ENCODE data around the gene CARD14. TPM values are rescaled to one million over a fixed set of nuclear protein-coding genes. Genes with fewer than 3 reads are reported as not detected.
"Not testable (repeated sequence)": the region's sequence is repeated elsewhere in the genome, so short reads cannot be mapped to it uniquely, and the experiment has no call there.

Gene CARD14
- total RNA-seq, 1 experiment from 2014 or later: 0.62 TPM

DNA sequence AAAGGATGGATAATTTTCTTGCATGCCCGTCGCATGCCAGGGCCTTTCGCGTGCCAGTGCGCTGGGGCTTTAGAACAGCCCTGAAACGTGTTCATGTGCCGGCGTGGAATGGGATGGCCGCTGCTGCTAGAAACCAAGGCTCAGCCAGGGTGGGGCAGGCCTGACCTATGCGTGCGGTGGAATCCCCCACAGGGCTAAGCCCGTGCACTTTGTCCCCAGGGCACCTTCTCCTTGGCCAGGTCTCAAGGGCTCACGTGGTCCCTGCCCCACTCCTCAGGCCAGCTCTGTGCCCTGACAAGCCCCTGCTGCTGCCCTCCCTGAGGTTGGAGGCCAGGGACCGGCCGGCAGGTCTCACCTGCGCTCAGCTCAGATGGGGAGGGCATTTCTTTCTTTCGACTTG, 77.7 kb downstream of the CARD14 start:
- DNase-seq (ENCODE audit: extremely low read depth, low read depth): no peak

DNA sequence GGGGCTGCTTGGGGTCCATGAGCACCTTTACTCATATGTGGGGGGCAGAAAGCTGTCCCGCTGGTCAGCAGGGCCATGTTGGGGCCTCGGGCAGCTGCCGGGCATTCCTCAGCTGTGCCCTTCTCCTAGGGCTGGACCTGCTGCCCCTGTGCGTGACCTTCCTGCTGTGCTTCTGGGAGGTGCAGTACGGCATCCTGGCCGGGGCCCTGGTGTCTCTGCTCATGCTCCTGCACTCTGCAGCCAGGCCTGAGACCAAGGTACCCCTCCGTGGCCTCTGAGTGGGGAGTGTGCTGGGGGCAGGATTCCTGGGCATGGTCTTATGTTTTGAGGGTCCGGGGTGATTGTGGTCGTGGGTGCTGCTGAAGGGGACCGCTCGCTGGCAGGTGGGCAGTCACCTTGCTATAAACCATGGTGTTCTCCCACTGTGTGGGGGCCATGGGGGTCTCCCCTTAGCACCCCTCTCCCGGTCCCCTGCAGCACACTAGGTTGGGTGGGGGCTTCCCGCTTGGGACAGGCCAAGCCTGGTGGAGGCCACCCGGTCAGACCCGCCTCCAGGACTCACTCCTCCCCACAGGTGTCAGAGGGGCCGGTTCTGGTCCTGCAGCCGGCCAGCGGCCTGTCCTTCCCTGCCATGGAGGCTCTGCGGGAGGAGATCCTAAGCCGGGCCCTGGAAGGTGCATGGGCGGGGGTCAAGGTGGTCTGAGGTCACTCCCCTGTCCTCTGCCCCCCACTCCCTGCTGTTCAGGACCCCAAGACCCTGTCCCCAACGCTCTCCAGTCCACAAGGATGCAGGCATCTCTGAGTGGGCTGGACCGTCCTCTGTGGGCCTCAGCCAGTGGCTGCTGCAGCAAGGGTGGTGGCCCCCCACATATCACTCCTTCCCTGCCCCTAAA, 78.4 kb downstream of the CARD14 start:
- DNase-seq (ENCODE audit: extremely low read depth, low read depth): no peak

DNA sequence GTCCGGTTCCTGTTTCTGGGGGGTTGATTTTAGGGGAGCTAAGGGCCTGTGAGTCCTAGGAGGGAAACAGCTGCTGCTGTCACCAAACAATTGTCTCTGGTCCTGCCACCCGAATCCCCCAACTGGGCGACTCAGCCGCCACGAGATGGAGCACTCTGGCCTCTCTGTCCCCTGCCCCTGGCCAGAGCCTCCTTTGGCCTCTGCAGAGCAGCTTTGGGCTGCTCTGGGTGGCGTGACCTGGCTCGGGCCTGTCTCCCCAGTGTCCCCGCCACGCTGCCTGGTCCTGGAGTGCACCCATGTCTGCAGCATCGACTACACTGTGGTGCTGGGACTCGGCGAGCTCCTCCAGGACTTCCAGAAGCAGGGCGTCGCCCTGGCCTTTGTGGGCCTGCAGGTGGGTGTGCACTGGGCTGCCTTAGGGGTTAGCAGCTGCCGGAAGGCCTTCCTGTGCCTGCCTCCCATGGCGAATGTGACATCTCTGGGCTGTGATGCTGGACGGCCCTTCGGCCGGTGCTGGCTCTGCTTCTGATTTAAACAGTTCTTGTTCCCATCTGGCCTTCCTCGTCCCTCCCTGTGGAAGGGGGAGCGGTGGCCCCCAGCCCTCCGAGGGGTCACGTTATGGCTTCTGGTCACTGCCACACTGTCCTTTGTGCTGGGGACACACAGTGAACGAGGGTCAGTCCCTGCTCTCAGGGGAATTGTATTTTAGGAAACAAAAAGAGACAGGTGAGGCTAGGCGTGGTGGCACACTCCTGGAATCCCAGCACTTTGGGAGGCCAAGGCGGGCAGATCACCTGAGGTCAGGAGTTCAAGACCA, 79.3 kb downstream of the CARD14 start:
- no peak for DNase-seq (ENCODE audit: extremely low read depth, low read depth)

DNA sequence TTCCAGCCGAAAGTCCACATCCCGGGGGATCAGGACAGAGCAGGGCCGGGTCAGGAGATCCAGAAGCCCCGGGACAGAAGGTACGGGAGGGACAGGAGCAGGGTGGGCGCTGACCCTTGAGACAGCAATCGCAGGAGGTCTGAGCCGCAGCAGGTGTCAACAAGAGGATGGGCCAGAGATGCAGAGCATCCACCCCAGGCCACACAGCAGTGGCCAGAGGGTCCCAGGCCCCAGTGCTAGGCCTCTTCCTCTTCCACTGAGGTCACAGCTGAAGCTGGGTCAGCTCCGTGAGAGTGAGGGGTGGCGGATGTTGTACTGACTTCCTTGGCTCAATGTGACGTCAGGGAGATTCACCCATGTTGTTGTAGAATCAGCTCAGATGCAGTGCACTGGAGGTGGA, 82.1 kb downstream of the CARD14 start:
- DNase-seq (ENCODE audit: extremely low read depth, low read depth): no peak

DNA sequence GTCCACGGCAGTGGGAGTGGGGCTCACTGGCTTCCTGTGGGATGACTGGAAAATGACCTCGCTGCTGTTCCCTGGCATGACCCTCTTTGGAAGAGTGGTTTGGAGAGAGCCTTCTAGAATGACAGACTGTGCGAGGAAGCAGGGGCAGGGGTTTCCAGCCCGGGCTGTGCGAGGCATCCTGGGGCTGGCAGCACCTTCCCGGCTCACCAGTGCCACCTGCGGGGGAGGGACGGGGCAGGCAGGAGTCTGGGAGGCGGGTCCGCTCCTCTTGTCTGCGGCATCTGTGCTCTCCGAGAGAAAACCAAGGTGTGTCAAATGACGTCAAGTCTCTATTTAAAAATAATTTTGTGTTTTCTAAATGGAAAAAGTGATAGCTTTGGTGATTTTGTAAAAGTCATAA, 83.0 kb downstream of the CARD14 start:
- DNase-seq (ENCODE audit: extremely low read depth, low read depth): peak; percentile 64

DNA sequence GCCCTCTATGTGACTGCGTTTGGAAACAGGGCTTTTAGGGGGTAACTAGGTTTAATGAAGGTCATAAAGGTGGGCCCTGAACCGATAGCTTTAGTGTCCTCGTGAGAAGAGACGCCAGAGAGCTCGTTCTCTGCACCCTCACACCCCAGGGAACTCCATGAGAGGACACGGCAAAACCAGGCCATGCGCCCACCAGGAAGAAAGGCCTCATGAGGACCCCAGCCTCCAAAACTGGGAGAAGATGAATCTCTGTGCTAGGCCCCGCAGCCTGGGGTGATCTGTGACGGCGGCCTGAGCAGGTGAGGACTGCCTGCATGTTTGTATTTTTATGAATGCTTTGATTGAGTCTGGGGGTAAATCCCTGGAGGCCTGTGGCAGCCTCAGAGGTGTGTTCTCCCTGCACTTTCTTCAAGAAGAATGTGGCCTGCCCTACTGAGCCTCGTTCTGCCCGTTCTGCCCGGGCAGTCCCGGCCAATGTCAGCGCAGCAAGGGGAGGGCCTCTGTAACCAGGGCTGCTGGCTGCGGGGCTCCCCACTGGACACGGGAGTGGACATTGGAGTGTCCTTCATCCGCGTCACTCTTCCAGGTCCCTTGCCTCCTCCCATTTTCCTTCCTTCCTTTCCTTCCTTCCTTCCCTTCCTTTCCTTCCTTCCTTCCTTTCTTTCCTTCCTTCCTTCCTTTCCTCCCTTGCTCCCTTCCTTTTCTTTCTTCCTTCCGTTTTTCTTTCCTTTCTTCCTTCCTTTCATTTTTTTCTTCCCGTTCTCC, 84.0 kb downstream of the CARD14 start:
- no peak for DNase-seq (ENCODE audit: extremely low read depth, low read depth)

DNA sequence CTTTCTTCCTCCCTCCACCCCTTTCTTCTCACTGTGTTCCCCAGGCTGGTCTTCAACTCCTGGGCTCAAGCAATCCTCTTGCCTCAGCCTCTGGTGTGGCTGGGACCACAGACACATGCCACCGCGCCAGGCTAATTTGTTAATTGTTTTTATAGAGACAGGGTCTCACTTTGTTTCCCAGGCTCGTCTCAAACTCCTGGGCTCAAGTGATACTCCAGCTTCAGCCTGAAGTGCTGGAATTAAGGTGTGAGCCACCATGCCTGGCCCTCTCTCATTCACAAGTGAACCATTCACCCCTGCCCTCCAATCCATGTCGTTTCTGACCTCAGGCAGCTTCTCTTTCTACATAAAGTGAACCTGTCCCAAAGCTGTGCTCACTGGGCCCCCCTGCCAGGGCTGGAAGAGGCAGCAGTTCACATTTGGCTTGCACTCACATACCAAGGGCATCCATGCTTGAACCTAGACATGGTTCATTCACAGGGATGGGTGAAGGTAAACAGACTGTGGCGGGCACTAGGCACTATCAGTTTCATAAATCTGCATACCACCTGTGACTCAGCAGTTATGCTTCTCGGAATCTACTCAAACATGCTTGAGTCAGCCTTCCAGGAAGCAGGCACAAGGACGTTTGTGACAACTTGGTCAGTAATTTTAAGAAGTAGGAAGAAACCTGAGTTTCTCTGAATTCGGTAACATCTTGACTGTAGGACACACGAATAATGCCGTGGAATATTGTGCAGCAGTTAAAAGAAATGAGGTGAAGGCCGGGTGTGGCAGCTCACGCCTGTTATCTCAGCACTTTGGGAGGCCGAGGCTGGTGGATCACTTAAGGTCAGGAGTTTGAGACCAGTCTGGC, 84.8 kb downstream of the CARD14 start:
- peak; percentile 95 for DNase-seq (ENCODE audit: extremely low read depth, low read depth)

DNA sequence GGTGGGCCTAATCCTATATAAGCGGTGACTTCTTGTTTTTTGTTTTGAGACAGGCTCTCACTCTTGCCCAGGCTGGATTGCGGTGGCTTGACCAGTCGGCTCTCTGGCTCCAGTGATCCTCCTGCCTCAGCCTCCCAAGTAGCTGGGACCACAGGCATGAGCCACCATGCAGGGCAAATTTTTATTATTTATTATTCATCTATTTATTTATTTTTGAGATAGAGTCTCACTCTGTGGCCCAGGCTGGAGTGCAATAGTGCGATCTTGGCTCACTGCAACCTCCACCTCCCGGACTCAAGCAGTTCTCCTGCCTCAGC, 86.2 kb downstream of the CARD14 start:
- no peak for DNase-seq (ENCODE audit: extremely low read depth, low read depth)

DNA sequence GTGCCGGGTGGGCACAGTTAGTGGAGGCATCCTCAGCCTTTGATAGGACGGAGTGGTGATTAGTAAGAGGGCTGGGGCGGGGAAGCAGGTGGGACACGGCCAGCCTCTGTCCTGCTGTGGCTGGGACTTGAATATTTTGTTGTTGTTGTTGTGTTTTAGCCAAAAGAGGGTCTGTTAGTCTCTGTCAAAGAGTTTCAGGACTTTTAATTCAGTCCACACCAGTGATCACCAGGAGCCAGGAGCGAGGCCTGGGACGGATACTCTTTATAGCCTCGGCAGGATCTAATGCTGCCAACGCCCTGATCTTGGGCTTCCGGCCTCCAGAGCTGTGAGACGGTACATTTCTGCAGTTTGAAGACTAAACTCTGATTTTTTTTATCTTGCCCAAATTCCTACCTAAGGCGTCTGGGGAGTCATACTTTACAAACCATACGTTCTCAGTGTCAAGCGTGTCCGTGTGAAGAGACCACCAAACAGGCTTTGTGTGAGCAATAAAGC, 87.9 kb downstream of the CARD14 start:
- DNase-seq (ENCODE audit: extremely low read depth, low read depth): no peak

DNA sequence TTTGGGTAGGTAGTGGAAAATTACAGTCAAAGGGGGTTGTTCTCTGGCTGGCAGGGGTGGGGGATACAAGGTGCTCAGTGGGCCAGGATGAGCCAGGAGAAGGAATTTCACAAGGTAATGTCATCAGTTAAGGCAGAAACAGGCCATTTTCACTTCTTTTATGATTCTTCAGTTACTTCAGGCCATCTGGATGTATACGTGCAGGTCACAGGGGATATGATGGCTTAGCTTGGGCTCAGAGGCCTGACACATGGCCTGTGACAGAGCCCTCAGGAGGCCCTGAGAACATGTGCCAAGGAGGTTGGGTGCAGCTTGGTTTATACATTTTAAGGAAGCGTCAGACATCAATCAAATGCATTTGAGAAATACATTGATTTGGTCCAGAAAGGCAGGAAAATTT, 88.5 kb downstream of the CARD14 start:
- not testable (repeated sequence) for DNase-seq (ENCODE audit: extremely low read depth, low read depth)

Small RNA genes within 50 kb of the gene (small RNA-seq; reads per million reads assigned to genes)
- gene AC087741.2: 0 reads per million in 2 experiments

Other genes starting within 250 kb of the CARD14 start
- gene TBC1D16, start 134.2 kb upstream of the CARD14 start, total RNA-seq (2014; rRNA removed; shearing (Covaris generic)): 12.3 and 12.4 TPM in 2 replicates
- gene CCDC40, start 133.4 kb upstream of the CARD14 start, total RNA-seq (2014; rRNA removed; shearing (Covaris generic)): 2.0 and 2.6 TPM in 2 replicates
- 45.1 and 51.0 TPM in 2 replicates for gene GAA, start 68.4 kb upstream of the CARD14 start, total RNA-seq (2014; rRNA removed; shearing (Covaris generic))
- gene EIF4A3, start 22.9 kb upstream of the CARD14 start, total RNA-seq (2014; rRNA removed; shearing (Covaris generic)): 86.7 and 96.7 TPM in 2 replicates
- 7.5 and 10.2 TPM in 2 replicates for gene SGSH, start 50.3 kb downstream of the CARD14 start, total RNA-seq (2014; rRNA removed; shearing (Covaris generic))
- 5.9 and 7.6 TPM in 2 replicates for gene SLC26A11, start 50.4 kb downstream of the CARD14 start, total RNA-seq (2014; rRNA removed; shearing (Covaris generic))
- 52.7 and 60.8 TPM in 2 replicates for gene RNF213, start 90.8 kb downstream of the CARD14 start, total RNA-seq (2014; rRNA removed; shearing (Covaris generic))
- gene ENDOV, start 245.1 kb downstream of the CARD14 start, total RNA-seq (2014; rRNA removed; shearing (Covaris generic)): 21.1 and 25.3 TPM in 2 replicates